ENCODE results near the gene SMPD3.

The SMPD3 gene

DNA sequence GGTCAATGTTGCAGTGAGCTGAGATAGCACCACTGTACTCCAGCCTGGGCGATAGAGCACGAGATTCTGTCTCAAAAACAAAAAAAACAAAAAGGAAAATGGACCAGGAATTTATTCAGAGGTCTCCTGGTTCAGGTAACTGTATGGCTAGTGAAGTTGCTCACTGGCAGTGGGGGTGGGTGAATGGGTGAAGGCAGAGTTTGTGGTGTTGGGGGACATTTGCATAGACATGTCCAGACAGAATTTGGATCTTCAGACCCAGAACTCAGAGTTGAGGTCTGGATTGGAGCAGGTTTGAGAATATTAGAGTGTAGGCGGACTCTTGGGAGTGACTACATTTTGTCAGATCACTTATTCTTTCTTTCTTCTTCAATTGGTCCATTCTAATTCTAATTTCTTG, 55.0 kb downstream of the SMPD3 start:
- H3K4me1 ChIP-seq (ENCODE audit: control insufficient read depth, insufficient read depth, low read length), result peaks cover 27% of the 10 kb centered on the region
- H3K27me3 ChIP-seq (ENCODE audit: control insufficient read depth, insufficient read depth, low read length), result no peaks in the 10 kb centered on the region
- no peak overlapping the region for H3K9ac ChIP-seq (ENCODE audit: low read depth, low read length)
- H3K27ac ChIP-seq (ENCODE audit: low read depth, low read length), result no peak overlapping the region
- no peaks in the 10 kb centered on the region for H3K36me3 ChIP-seq (ENCODE audit: control insufficient read depth, insufficient read depth, low read length)
- no peaks in the 10 kb centered on the region for H3K9me3 ChIP-seq (ENCODE audit: control insufficient read depth, insufficient read depth, low read length)
- no peak overlapping the region for H3K4me3 ChIP-seq (ENCODE audit: low read depth, low read length)

DNA sequence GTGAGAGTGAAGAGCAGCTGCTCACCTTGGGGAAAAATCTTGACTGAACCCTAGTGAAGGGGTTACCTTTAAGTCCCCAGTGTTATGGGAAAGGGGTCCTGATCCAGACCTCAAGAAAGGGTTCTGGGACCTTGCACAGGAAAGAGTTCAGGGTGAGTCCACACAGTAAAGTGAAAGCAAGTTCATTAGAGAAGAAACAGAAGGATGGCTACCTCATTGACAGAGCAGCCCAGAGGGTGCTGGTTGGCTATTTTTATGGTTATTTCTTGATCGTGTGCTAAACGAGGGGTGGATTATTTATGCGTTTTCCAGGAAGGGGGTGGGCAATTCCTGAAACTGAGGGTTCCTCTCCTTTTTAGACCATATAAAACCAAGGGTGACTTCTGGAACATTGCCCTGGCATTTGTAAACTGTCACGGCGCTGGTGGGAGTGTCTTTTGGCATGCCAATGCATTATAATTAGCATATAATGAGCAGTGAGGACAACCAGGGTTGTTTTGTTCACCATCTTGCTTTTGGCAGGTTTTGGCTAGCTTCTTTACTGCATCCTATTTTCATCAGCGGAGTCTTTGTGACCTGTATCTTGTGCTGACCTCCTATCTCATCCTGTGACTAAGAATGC, 58.4 kb downstream of the SMPD3 start:
- H3K4me1 ChIP-seq (ENCODE audit: control insufficient read depth, insufficient read depth, low read length), result peaks cover 32% of the 10 kb centered on the region
- H3K4me3 ChIP-seq (ENCODE audit: low read depth, low read length), result no peak overlapping the region
- H3K9me3 ChIP-seq (ENCODE audit: control insufficient read depth, insufficient read depth, low read length), result no peaks in the 10 kb centered on the region
- H3K27ac ChIP-seq (ENCODE audit: low read depth, low read length), result no peak overlapping the region
- H3K36me3 ChIP-seq (ENCODE audit: control insufficient read depth, insufficient read depth, low read length), result no peaks in the 10 kb centered on the region
- H3K9ac ChIP-seq (ENCODE audit: low read depth, low read length), result no peak overlapping the region
- H3K27me3 ChIP-seq (ENCODE audit: control insufficient read depth, insufficient read depth, low read length), result no peaks in the 10 kb centered on the region

DNA sequence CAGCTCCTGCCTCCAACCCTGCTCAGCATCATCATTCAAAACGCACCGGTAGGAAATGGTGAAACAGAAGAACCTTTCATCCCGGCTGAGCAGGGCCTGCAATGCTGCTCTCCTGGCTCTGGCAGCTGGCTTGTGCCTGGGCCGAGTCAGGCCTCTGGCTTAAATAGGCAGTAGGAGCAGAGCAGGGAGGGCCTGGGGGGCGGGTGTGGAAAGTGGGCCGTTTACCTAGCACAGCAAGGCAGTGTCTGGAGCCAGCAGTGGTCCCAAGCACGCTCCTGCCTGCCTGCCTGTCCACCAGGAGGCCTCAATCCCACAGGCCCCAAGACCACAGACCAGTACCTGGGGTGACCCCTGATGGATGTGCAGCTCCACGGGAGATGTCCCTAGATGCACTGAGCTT, 59.3 kb downstream of the SMPD3 start:
- Histone ChIP-seq H3K27ac (ENCODE audit: low read depth, low read length) (no peak overlapping the region), H3K9ac (ENCODE audit: low read depth, low read length) (no peak overlapping the region), H3K4me3 (ENCODE audit: low read depth, low read length) (no peak overlapping the region), H3K27me3 (ENCODE audit: control insufficient read depth, insufficient read depth, low read length) (no peaks in the 10 kb centered on the region), H3K4me1 (ENCODE audit: control insufficient read depth, insufficient read depth, low read length) (peaks cover 39% of the 10 kb centered on the region), H3K36me3 (ENCODE audit: control insufficient read depth, insufficient read depth, low read length) (no peaks in the 10 kb centered on the region), H3K9me3 (ENCODE audit: control insufficient read depth, insufficient read depth, low read length) (no peaks in the 10 kb centered on the region)

DNA sequence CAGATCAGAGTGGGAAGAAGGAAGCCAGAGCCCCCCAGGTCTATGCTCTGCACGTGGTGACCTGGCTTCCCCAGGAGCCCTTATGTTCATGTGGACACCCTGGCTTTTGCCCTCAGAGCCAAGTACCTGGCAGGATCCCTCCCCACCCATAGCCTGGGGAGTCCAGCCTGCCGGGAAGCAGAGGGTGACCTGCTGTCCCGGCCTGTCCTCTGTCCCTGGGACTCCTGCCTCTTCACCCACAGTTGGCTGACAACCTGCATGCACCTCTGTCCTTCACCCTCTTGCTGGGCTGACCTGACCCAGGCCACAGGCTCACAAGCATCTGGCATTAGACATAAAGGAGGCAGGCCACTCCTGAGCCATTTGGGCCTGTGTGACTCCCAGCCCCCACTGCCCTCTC, 60.2 kb downstream of the SMPD3 start:
- H3K9me3 ChIP-seq (ENCODE audit: control insufficient read depth, insufficient read depth, low read length), result no peaks in the 10 kb centered on the region

DNA sequence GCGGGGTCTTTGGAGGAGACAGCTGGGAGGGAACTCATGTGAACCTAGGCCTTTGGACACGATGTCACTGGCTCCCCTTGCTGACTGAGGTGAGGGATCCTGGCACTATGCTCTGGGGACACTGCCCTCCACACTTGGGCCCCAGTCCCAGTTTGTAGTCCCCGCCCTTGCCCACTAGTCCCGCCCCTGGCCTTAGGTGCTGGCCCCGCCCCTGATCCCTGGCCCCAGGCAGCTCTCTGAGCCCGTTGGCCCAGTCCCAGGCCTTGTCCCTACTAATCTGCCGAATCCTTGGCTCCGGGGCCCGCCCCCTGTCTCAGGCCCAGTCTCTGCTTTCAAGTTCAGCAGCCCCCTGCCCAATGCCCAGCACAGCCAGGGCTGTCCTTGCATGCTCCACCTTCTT, 61.0 kb downstream of the SMPD3 start:
- Histone ChIP-seq H3K27me3 (ENCODE audit: control insufficient read depth, insufficient read depth, low read length) (no peaks in the 10 kb centered on the region), H3K4me1 (ENCODE audit: control insufficient read depth, insufficient read depth, low read length) (peaks cover 35% of the 10 kb centered on the region), H3K9ac (ENCODE audit: low read depth, low read length) (no peak overlapping the region), H3K36me3 (ENCODE audit: control insufficient read depth, insufficient read depth, low read length) (no peaks in the 10 kb centered on the region), H3K9me3 (ENCODE audit: control insufficient read depth, insufficient read depth, low read length) (no peaks in the 10 kb centered on the region), H3K4me3 (ENCODE audit: low read depth, low read length) (no peak overlapping the region), H3K27ac (ENCODE audit: low read depth, low read length) (no peak overlapping the region)

More for the DNA sequence above, 60.2 kb downstream of the SMPD3 start:
- no peak overlapping the region for H3K4me3 ChIP-seq (ENCODE audit: low read depth, low read length)
- H3K4me1 ChIP-seq (ENCODE audit: control insufficient read depth, insufficient read depth, low read length), result peaks cover 36% of the 10 kb centered on the region
- no peaks in the 10 kb centered on the region for H3K36me3 ChIP-seq (ENCODE audit: control insufficient read depth, insufficient read depth, low read length)
- H3K9ac ChIP-seq (ENCODE audit: low read depth, low read length), result no peak overlapping the region
- no peak overlapping the region for H3K27ac ChIP-seq (ENCODE audit: low read depth, low read length)
- H3K27me3 ChIP-seq (ENCODE audit: control insufficient read depth, insufficient read depth, low read length), result no peaks in the 10 kb centered on the region

DNA sequence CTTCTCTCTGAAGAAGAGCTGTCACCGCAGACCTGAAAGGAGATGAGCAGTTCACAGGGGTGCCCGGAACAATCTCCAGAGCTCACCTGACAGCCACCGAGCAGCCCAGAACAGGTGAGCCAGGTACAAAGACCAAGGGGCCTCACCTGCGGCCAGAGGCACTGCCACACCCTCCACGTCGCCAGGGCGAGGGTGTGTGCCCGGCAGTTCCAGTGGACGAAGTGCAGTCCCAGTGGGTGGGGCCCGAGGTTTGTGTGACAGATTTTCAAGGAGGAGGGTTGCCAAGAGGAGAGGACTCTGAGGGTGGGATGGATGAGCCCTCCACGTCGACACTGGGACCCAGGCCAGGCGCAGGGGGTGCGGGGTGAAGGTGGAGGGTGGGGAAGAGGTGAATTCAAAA, 61.7 kb downstream of the SMPD3 start:
- H3K36me3 ChIP-seq (ENCODE audit: control insufficient read depth, insufficient read depth, low read length), result no peaks in the 10 kb centered on the region
- no peaks in the 10 kb centered on the region for H3K27me3 ChIP-seq (ENCODE audit: control insufficient read depth, insufficient read depth, low read length)
- H3K27ac ChIP-seq (ENCODE audit: low read depth, low read length), result no peak overlapping the region
- no peaks in the 10 kb centered on the region for H3K9me3 ChIP-seq (ENCODE audit: control insufficient read depth, insufficient read depth, low read length)
- no peak overlapping the region for H3K4me3 ChIP-seq (ENCODE audit: low read depth, low read length)
- H3K9ac ChIP-seq (ENCODE audit: low read depth, low read length), result no peak overlapping the region
- peaks cover 35% of the 10 kb centered on the region for H3K4me1 ChIP-seq (ENCODE audit: control insufficient read depth, insufficient read depth, low read length)

DNA sequence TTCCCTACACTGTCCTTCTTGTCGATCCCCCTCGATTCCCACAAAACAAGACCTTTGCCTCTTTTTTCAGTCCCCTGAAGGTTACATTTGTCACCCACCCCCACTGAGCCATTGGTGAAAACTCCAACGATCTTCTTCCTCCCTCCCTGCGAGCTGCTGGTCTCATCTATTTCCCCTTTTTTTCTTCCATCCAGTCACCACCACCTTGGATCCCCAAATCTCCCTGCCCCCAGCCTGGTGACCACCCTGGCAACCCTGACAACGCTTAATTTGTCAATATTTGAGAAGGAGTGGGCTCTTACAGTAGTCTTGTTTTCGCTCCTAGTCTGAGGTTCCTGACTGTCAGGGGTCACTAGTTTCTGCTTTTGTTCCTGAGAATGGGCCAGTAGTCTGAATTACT, 62.9 kb downstream of the SMPD3 start:
- no peaks in the 10 kb centered on the region for H3K27me3 ChIP-seq (ENCODE audit: control insufficient read depth, insufficient read depth, low read length)
- no peak overlapping the region for H3K9ac ChIP-seq (ENCODE audit: low read depth, low read length)
- H3K36me3 ChIP-seq (ENCODE audit: control insufficient read depth, insufficient read depth, low read length), result no peaks in the 10 kb centered on the region
- H3K9me3 ChIP-seq (ENCODE audit: control insufficient read depth, insufficient read depth, low read length), result no peaks in the 10 kb centered on the region
- H3K4me1 ChIP-seq (ENCODE audit: control insufficient read depth, insufficient read depth, low read length), result peaks cover 35% of the 10 kb centered on the region
- no peak overlapping the region for H3K27ac ChIP-seq (ENCODE audit: low read depth, low read length)
- H3K4me3 ChIP-seq (ENCODE audit: low read depth, low read length), result no peak overlapping the region

DNA sequence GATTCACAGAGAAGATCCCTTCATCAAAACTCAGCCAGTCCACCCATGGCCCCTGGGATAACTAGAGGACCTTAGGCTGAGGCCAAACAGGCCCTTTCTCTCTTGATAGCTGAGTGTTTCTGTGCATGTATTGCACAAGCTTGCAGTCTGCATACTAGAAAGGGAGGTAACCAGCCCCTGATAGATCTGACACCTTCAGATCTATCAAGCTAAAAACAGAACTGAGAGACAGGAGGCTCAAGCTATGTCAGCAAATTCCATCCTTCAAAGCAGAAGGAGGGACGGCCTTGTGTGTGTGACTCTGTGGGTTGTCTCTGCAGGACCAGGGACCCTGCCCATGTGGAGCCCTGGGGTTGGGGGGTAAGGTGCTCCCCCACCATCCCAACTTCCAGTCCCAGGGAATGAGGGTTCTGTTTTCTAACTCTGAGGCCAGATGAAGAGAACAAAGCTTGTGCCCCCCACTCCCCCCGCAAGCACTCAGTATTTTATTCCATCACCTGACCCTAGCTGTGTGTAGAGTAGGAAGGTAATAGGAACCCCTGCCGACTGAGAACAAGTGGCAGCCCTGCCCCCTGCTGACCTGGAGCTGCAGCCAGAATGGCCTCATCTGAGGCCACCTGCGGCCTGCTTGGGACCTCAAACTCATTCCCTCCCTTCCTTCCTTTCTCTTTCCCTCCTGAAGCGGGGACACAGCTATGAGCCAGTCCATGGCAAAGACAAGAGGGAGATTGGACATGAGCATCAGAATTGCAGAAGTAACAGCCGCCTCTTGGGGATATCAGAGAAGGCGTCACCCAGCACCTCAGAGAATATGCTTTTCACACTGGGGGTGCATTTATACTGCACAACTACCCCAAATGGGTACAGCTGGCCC, 63.8 kb downstream of the SMPD3 start:
- Histone ChIP-seq H3K36me3 (ENCODE audit: control insufficient read depth, insufficient read depth, low read length) (no peaks in the 10 kb centered on the region), H3K9ac (ENCODE audit: low read depth, low read length) (no peak overlapping the region), H3K4me1 (ENCODE audit: control insufficient read depth, insufficient read depth, low read length) (peaks cover 31% of the 10 kb centered on the region), H3K4me3 (ENCODE audit: low read depth, low read length) (no peak overlapping the region), H3K27ac (ENCODE audit: low read depth, low read length) (peak overlapping the region; percentile 44), H3K27me3 (ENCODE audit: control insufficient read depth, insufficient read depth, low read length) (no peaks in the 10 kb centered on the region), H3K9me3 (ENCODE audit: control insufficient read depth, insufficient read depth, low read length) (no peaks in the 10 kb centered on the region)

DNA sequence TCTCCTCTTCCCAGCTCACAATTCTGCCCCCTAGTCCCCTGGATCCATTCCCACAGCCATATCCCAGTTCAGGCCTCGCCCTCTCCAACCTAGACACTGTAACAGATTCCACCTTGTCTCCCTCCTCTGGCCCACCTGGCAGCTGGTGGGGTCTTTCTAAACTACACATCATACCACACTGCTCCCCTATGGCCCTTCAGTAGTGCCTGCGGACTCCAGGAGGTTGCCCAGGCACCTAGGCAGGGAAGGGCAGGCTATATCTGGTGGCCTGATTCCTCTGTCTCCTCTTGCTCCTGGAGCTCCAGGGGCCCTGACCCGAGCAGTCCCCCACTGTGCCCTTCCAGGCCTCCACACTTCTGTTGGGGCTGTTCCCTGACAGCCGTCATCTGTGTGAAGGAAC, 64.5 kb downstream of the SMPD3 start:
- Histone ChIP-seq H3K9me3 (ENCODE audit: control insufficient read depth, insufficient read depth, low read length) (no peaks in the 10 kb centered on the region), H3K9ac (ENCODE audit: low read depth, low read length) (no peak overlapping the region), H3K27ac (ENCODE audit: low read depth, low read length) (peak overlapping the region; percentile 44), H3K36me3 (ENCODE audit: control insufficient read depth, insufficient read depth, low read length) (no peaks in the 10 kb centered on the region), H3K4me1 (ENCODE audit: control insufficient read depth, insufficient read depth, low read length) (peaks cover 28% of the 10 kb centered on the region), H3K27me3 (ENCODE audit: control insufficient read depth, insufficient read depth, low read length) (no peaks in the 10 kb centered on the region), H3K4me3 (ENCODE audit: low read depth, low read length) (no peak overlapping the region)

DNA sequence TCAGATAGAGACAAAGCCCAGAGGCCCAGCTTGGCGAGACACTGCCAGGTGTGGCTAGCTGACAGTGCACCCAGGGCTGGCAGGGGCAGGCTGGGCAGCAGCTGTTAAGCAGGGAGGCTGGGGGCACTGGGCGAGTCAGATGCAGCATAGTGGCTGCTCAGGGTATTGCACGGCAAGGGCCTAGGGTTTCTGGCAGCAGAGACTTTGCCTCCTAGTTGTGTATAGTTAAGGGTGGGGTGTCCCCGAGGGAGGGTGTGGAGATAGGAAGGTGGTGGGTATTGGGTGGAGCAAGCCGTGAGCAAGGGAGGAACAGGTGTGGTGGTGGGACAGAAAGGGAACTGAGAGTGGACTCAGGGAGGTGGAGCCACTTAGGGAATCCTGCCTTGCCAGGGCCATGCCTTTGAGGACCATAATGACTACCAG, 66.0 kb downstream of the SMPD3 start:
- Histone ChIP-seq H3K4me1 (ENCODE audit: control insufficient read depth, insufficient read depth, low read length) (peaks cover 23% of the 10 kb centered on the region), H3K36me3 (ENCODE audit: control insufficient read depth, insufficient read depth, low read length) (no peaks in the 10 kb centered on the region), H3K27ac (ENCODE audit: low read depth, low read length) (no peak overlapping the region), H3K9me3 (ENCODE audit: control insufficient read depth, insufficient read depth, low read length) (no peaks in the 10 kb centered on the region), H3K4me3 (ENCODE audit: low read depth, low read length) (no peak overlapping the region), H3K27me3 (ENCODE audit: control insufficient read depth, insufficient read depth, low read length) (no peaks in the 10 kb centered on the region), H3K9ac (ENCODE audit: low read depth, low read length) (no peak overlapping the region)

DNA sequence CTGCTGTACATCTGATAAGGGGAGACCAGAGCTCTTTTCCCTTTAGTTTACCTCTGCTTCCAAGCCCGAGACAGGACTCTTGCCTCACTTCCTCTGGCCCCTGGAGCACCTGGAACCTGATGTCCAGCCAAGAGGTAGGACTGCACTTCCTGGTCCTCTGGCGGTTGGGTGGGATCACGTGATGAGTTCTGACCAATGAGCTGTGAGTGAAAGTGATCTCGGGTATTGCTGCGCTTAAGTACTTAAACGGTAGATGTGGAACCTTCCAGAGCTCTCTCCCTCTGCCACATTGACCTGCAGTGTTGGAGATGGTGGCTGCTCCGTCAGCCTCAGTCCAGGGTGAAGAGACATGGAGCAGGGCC, 67.0 kb downstream of the SMPD3 start:
- Histone ChIP-seq H3K27ac (ENCODE audit: low read depth, low read length) (no peak overlapping the region), H3K27me3 (ENCODE audit: control insufficient read depth, insufficient read depth, low read length) (no peaks in the 10 kb centered on the region), H3K4me3 (ENCODE audit: low read depth, low read length) (no peak overlapping the region), H3K9ac (ENCODE audit: low read depth, low read length) (no peak overlapping the region), H3K9me3 (ENCODE audit: control insufficient read depth, insufficient read depth, low read length) (no peaks in the 10 kb centered on the region), H3K36me3 (ENCODE audit: control insufficient read depth, insufficient read depth, low read length) (no peaks in the 10 kb centered on the region), H3K4me1 (ENCODE audit: control insufficient read depth, insufficient read depth, low read length) (peaks cover 23% of the 10 kb centered on the region)
